Activated CD4-positive, alpha-beta T cell treated with anti-CD3 and anti-CD28 coated beads for 1 hour (primary cell): ENCODE measurements around the gene VEGFB.
"Not testable (repeated sequence)": the region's sequence is repeated elsewhere in the genome, so short reads cannot be mapped to it uniquely, and the experiment has no call there.

ENCODE experiments used
- DNase-seq: peaks from one replicate; pipeline ENCODE4 v3.0.0-alpha.2; 2020

VEGFB gene

DNA sequence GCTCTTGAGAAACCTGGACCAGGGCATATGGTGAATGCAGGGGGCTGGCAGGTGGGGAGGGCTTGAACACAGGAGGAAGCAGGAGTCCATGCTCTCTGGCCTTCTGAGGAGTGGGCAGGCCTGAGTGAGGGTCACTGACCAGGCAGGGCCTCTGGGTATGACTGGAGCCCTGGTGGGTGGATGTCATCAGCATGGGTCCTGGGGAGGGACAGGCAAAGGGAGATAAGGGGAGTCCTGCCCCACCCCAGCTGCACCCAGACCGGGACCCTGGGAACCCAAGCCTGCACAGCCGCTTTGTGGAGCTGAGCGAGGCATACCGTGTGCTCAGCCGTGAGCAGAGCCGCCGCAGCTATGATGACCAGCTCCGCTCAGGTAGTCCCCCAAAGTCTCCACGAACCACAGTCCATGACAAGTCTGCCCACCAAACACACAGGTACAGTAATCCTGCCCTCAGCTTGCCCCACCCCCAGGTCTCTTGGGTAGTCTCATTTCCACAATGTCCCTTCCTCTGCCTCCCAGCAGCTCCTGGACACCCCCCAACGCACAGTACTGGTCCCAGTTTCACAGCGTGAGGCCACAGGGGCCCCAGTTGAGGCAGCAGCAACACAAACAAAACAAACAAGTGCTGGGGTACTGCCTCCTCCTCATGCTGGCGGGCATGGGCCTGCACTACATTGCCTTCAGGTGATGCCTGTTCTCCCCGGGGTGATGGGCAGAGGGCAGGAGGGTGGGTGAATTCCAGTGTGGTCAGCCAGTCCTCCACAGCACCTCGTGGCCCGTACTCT, 2.0 kb upstream of the VEGFB start:
- DNase-seq = no peak

DNA sequence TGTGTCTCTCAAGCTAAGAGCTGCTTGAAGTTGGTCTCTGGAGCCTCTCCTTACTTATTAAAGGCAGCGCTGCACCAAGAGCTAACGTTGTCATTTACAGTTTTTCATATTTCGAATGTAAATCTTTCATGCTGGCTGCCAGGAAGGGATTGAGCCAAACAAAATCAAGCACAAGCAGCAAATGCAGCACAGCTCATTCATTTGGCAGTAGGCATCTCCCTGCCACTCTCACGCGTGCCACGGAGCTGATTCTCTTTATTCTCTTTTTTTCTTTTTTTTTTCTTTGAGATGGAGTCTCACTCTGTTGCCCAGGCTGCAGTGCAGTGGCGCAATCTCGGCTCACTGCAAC, 1.4 kb upstream of the VEGFB start:
- no peak for DNase-seq

DNA sequence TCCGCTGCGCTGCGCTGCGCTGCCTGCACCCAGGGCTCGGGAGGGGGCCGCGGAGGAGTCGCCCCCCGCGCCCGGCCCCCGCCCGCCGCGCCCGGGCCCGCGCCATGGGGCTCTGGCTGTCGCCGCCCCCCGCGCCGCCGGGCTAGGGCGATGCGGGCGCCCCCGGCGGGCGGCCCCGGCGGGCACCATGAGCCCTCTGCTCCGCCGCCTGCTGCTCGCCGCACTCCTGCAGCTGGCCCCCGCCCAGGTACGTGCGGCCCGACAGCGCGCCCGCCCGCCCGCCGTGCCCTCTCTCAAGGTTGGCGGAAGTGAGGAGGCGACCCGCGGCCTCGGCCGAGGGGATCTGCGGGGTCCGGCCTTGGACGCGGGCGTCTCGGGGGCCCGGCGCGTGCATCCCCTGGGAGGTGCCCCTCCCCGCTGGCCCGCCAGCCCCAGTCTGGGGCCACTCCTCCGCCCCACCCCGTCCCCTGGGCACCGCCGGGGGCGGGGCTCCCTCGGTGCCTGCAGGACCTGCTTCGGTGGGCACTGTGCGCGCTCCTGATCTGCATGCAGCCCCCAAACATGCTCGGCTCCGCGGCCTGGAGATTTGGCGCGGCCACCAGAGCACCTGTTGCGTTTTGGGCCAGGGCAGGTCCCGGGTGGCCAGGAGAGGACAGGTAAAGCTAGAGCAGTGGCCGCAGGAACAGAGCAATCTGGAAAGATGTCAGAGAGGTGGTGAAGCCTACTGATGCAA, 429 bp downstream of the VEGFB start:
- peak; percentile 35 for DNase-seq

DNA sequence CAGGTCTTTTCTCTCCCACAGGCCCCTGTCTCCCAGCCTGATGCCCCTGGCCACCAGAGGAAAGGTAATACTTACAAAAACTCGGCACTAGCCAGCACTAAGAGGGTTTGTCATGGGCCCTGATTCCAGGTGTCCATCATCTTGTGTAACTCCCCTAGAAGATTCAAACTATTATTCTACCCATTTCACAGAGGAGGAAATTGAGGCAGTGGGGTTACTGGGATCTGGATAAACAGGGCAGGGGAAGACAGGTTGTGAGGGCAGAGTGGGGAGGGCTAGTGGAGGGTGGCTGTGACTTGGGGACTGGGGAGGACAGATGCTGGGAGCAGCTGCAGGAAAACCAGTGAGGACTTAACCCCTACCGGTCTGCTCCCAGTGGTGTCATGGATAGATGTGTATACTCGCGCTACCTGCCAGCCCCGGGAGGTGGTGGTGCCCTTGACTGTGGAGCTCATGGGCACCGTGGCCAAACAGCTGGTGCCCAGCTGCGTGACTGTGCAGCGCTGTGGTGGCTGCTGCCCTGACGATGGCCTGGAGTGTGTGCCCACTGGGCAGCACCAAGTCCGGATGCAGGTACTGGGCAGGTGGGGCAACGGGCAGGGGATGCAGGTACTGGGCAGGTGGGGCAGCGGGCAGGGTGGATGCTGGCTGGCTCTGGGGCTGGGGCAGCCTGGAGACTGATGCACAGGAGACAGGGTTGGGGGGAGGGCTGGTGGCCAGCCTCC, 1.2 kb downstream of the VEGFB start:
- DNase-seq = no peak

DNA sequence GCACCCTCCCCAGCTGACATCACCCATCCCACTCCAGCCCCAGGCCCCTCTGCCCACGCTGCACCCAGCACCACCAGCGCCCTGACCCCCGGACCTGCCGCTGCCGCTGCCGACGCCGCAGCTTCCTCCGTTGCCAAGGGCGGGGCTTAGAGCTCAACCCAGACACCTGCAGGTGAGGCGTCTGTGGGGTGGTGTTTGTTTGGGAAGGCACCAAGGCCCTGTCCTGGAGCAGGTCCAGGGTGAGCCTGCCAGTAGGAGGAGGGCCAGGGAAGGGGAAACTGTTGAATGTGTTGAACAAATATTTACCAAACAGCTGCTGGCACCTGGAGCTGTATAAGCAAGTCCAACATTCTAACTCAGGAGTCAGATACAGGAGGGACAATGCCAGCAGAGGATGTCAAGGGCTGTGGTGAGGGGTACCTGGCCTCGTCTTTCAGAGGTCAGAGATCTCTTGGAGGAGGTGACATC, 3.1 kb downstream of the VEGFB start:
- DNase-seq = no peak

DNA sequence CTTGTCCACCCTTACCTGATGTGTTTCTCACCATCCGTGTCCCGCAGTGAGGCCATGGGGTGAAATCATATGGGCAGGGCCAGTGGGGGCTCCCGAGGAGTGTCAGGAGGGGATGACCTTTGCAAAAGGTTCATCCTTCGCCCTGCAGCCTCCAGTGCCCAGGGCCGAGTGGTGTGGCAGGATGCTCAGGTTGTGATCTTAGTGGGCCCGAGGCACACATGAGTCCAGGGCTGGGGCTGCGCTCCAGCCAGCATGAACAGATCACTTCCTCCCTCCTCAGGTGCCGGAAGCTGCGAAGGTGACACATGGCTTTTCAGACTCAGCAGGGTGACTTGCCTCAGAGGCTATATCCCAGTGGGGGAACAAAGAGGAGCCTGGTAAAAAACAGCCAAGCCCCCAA, 3.7 kb downstream of the VEGFB start:
- DNase-seq = no peak

DNA sequence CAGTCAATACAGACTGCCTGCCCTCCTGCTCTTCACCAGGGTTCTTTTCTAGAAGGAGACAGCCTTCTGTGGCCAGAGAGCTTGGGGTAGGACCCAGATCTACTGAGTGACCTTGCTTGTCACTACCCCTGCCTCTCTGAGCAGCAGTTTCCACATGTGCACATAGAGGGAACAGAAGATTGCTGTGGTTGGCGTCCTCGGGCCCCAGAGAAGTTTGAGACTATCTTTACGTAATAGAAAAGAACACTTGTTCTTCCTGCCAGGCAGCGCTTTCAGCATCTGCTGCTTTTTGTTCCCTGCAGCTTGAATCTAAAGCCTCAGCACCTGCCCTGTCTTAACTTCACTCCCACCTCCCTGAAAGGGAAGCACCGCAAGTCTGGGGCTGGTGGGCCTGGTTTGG, 4.6 kb downstream of the VEGFB start:
- no peak for DNase-seq

DNA sequence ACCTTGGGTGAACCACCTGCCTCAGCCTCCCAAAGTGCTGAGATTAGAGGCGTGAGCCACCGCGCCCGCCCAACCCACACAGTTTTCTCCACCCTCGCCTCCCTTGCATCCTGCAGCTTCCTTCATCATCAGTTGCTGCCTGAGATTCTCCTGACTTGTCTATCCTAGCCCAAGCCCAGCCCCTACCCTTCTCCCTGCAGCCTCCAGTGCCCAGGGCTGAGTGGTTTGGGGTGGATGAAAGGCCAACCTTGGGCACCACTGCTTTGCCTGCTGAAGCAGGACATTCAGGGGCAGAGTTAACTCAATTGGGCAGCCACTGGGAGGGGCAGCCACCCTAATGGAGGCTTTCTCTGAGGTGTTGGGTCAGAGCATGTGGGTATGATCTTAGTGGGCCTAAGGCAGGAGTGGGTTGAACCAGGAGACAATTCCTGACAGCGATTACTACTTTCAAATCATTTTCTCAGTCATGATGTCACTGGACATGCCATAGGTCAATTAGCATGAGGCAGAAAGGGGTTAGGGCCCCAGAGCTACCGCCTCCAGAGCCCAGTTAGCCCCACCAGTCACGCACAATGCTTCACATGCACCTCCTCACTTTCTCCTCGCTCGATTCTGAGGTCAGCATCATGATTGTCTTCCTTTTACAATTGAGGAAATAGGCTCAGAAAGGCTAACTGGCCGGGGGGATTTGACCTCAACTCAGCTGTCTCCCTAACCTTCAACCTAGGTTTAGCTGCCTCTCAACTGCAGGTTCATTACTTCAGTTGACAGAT, 5.5 kb downstream of the VEGFB start:
- no peak for DNase-seq

DNA sequence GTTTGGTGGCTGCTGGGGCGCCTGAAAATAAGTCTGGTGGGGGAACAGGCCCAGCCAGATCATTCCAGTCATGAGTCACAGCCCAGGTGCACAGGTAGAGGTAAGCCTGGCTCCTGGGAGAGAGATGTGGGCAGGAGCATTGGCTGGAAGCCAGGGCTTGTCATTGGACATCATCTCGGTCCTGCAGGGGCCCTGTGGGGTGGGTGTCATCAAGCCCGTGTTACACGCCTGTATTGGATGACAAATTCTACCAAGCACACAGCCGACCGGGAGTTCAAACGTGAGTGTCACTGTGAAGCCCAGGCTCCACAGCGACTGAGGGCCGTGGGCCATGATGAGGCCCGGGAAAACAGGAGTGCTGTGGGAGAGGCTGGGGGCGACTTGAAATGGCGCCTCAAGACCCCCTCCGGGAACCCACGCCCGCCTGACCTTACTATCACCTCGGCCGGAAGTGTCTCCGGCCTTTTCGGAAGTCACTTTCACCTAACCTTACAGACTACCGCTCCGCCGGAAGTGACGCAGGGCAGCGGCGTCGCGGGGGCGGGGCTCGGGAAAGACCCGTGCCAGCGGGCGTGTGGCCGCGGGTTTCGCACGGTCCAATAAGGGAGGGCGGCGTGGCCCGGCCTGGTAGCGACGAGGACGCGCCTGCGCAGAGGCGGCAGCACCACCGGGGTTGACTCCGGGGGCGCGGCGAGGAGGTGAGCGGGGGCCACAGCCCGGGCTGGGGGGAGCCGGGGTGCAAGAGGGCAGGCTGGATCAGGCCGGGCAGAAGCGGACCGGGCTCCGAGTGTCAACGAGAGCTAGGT, 6.3 kb downstream of the VEGFB start, which contains the start of gene FKBP2:
Gene FKBP2, plus strand, starts transcription at position 661 of the 806 bp plus-strand sequence. CDS start 1,293 bp downstream, outside the sequence.
- DNase-seq = peak; percentile 98

DNA sequence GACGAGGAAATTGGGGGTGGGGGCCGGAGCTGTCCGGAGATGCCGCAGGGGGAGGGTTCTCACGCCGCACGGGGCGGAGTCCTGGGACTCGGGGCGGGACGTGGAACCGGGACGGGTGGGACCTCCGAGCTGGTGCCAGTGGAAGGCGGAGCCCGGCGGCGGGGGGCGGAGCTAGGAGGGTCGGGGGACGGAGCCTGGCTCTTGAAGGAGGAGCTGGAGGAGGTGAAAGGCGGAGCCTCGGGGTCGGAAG, 6.8 kb downstream of the VEGFB start:
- peak; percentile 100 for DNase-seq

DNA sequence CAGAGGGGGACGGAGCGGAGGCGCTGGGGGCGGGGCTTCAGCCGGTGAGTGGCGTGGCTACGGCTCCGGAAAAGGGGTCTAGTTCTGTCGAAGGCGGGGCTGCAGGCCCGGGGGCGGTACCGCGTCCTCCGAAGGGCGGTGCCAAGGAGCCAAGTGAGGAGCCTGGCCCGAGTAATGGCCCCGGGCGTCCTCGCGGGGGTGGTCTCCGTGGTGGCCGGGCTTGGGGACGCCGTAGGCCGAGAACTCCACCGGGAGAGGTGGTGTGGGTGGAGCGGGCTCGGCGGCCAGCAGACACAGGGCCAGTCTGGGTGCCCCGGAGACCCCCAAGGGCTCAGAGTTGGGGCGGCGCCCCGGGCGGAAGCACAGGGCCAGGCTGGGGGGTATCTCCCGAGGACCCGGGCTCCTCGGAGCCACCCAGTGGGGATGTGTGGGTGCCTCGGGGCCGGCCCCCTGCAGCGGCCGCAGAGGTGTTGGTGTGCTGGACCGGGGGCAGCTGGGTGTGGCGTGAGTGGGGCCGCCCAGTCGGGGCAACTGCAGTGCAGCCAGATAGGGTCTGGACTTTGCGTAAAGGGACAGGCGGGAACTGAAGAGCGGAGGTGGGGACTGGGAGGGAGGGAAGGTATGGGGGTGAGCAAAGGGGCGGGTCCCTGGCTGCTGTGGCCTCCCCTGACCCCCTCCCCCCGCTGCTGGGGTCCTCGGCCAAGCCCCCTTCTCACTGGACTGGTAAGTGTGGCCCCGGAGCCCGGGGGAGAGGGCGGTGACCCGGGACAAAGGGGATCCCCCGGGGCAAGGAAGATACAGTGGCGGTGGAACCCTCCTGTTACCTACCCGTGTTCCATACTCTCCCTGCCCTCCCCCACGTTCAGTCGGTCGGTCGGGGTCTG, 7.3 kb downstream of the VEGFB start:
- DNase-seq = no peak

DNA sequence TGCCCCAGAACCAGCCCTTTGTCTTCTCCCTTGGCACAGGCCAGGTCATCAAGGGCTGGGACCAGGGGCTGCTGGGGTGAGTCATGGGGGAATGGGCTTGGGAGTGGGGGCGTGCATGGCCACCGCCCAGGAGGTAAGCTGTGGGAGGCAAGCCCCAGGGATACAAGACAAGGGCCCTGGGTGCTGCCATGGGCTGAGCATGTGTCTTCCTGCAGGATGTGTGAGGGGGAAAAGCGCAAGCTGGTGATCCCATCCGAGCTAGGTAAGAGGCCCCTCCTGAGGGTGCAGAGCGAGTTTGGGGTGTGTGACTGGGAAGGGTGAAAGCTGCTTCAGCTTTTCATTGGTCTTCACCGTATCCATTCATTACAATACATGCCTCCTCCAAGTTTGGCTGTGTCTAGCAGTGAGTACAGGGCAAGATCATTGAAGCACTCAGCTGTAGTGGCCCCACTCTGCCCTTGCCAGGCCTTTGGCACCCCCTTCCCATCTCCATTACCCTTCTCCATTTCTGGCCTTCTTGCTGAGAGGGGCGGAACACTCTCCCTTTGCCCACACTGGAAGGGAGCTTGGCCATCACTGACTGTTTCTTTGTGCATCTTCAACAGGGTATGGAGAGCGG, 9.0 kb downstream of the VEGFB start:
- DNase-seq = no peak

DNA sequence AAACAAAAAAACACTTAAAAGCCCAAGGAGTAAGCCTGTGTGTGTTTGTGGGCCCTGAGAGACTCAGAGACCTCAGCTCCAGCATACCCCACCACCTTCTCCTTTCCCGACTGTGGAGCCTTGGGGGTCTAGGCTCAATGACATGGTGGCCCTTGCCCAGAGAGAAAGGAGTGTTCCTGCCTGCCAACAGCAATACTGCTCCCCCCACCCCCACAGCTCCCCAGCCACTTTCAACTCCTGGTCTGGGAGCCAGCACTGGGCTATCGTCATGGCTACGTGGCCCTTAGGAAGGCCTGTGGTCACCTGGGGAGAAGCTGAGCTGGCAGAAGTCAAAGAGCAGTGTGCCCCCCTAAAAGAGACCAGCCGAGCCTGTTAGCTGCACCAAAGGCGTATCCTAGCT, 9.7 kb downstream of the VEGFB start:
- no peak for DNase-seq

DNA sequence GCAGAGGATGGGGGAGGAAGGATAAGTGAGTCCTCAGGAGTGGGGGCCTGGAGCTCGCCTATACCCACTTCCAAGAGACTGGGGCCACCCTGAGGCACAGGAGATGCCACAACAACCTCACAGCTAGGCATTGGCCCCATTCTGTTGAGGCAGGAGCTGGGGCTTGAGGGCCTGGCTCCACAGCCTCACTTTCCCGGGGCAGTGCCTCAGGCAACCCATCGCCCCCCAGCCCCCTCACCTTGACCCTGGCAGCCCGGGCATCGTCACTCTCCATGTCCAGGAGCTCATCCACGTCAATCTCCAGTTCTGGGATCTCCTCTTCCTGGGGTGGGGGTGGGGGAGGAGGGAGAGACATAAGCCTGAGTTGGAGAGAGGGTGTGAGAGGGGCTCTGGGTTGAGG, 10.6 kb downstream of the VEGFB start:
- no peak for DNase-seq

DNA sequence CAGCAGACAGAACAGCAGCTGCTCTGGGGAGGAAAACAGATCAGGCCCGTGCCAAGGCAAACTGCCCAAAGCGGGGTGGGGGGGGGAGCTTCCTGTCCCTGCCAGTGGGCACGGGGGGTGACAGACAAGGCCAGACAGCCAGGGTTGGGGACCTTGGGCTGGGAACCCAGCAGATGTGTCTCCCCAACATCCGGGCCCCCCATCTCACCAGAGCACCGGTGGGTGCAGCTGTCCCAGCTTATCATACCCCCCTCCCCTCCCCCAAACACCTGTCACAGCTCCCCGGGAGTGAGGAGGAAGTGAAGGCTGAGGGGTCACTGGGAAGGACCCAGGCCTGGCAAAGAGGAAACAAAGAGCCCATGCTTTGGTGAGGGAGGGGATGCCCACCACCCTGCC, 11.0 kb downstream of the VEGFB start:
- DNase-seq = peak; percentile 19

DNA sequence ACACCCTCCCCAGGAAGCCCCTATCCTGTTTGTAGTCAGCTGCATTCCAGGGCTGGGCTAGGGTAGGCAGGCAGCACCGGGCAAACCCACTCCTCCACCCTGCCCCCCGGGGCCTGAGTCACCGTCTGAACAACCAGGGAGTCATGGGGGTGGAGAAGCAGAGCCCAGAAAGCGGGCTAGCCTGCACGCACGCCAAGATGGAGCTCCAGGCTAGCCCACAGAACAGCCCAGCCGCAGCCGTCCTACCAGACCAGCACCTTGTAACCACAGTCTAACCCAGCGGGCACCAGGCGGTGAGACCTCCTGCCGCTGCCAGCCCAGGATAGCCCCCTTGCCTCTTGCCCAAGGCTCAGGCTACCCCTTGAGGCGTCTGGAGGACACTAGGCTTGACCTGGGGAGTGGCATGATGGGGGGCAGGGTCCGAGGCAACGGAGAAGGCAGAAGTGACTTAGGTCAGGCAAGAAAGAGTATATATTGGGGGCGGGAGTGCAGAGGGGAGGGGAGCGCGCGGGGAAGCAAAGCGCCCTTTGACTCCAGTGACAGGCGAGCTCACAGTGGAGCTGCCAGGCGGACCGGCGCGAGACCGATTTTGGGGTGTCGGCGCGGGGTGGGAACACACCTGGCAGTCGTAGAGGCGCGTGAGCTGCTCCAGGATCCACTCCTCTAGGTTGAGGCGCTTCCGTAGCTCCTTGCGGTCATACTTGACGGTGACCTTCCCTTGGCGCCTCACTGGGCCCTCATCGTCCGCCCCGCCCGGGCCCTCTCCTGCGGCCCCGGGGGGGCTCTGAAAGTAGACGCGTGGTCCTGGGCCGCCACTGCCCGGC, 11.6 kb downstream of the VEGFB start:
- peak; percentile 62 for DNase-seq

DNA sequence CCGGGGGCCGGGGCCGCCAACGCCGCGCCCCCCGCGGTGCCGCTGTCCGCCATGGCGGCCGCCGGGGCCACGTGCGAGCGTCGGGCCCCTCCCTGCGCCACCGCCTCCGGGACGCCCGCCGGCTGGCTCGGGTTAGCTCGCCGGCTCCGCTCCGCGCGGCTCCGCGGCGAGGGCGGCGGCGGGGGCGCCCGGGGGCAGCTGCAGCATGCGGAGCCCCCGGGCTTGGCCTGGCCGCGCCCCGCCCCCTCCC, 12.2 kb downstream of the VEGFB start:
- not testable (repeated sequence) for DNase-seq

DNA sequence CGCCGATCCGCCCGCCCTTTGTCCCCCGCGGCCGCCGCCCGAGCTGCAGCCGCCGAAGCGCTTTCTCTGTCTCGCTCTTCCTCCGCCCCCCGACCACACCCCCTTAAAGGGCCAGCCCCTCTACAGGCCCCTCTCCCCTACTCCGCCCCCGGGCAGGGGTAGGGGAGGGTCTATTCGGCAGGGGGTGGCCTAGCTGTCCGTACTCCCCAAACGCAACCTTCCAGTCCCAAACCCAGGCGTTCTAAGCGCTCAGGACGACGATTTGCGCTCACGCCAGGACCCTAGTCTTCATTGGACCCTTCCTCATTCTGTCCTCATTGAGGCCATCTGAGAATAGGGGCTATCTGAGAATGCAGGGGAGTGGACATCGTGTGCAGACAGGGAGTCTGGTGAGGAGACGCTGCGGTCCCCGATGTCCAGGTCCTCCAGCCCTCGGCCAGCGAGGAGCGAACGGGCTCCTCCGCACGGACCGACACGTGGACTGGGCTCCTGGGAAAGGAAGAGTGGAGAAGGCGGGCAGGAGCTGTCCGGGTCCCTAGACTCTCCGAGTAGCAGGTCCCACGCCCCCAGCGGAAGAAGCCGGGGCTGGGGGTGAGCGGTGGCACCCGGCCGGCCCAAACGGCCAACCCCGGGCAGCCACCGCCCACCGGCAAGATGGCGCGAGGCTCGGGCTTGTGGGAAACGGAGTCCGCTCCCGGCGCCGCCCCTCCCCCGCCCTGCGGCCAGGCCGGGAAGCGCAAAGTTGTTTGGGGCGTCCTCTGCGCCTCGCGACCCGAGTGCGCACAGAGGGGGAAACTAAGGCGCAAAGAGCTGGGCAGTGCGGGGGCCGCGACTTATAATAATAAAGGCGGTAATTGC, 12.7 kb downstream of the VEGFB start, which contains the start of gene PPP1R14B:
Gene PPP1R14B, minus strand, starts transcription at position 73 of the 858 bp plus-strand sequence. CDS start 270 bp downstream, outside the sequence.
- DNase-seq = peak; percentile 63
